Measurements from ENCODE around the gene ME3.
A peak's percentile ranks its signal among the peaks of the same experiment; 100 is the strongest.

ME3 gene

GRCh38 chr11:86459682-86460460, 212.5 kb downstream of the ME3 start:
- H3K36me3 ChIP-seq: no peaks in the 10 kb centered on the region
- no peak overlapping the region for H3K9ac ChIP-seq
- no peaks in the 10 kb centered on the region for H3K9me3 ChIP-seq
- no peak overlapping the region for H3K27ac ChIP-seq
- H3K27me3 ChIP-seq: no peaks in the 10 kb centered on the region
- 0 out of 2 replicates have a peak overlapping the region, but pooled peaks have one; percentile 20 for H3K4me2 ChIP-seq
- H4K20me1 ChIP-seq: no peaks in the 10 kb centered on the region
- H3K4me3 ChIP-seq: no peak overlapping the region
- H3K4me1 ChIP-seq: peaks cover 26% of the 10 kb centered on the region
- no peak for TF ChIP-seq Cebpa-rat (IDR thresholded peaks at IDR 0.05)

DNA sequence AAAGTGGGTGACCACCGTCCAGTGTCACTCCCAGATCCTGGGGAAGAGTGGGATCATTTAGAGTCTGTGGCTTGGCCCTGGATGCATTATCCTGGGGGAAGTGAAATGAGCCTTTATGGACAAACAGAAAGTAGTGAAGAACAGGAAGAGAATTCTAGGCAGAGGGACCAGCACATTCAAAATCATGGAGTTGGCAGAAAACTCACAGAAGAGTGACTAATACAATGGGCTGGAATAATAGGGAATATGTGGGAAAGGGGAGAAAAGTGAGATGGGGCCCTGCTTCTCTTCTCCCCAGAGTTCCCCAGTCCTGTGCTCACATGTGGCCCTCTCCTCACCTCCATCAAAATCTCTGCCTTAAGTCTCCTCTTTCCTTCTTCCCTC, 213.4 kb downstream of the ME3 start:
- no peak overlapping the region for H3K4me3 ChIP-seq
- no peak for TF ChIP-seq Cebpa-rat (IDR thresholded peaks at IDR 0.05)
- no peaks in the 10 kb centered on the region for H3K27me3 ChIP-seq
- H3K9me3 ChIP-seq: no peaks in the 10 kb centered on the region
- H3K4me1 ChIP-seq: peaks cover 26% of the 10 kb centered on the region
- no peak overlapping the region for H3K27ac ChIP-seq
- H3K4me2 ChIP-seq: no peak overlapping the region
- no peak overlapping the region for H3K9ac ChIP-seq
- no peaks in the 10 kb centered on the region for H3K36me3 ChIP-seq
- no peaks in the 10 kb centered on the region for H4K20me1 ChIP-seq

DNA sequence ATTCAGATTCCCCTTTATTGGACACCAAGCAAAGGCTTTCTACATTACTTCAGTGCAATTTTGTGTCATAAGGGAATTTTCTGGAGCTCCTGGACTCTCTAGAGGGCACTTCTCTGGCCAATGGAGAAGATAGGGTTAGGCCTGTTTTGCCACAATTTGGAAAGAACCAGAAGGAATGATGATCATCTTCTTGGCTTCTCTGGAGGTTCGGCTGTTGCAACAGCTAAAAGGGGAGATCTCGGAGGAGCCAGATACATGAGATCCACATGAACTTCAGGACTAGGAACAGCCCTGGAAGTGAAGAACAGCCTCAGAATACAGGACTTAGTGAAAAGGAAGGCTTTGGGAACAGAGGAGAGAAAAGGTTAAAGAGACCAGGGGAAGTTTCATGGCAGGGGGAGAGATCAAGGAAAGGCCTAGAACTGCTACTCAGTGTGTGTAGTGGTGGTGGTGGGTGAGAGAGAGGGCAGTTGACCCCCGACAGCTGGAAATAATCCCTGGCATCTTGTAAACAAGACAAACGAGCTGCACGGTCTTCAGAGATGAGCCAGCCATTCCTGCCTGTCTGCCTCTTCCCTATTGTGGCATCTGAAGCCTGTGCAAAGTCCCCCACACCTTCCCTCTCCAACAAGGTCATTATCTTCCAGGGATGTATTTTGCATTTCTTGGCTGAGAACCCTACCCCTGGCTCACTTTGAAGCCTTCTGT, 214.0 kb downstream of the ME3 start:
- no peaks in the 10 kb centered on the region for H3K27me3 ChIP-seq
- no peak overlapping the region for H3K27ac ChIP-seq
- H3K9me3 ChIP-seq: no peaks in the 10 kb centered on the region
- no peaks in the 10 kb centered on the region for H4K20me1 ChIP-seq
- H3K4me2 ChIP-seq: no peak overlapping the region
- TF ChIP-seq Cebpa-rat (IDR thresholded peaks at IDR 0.05): no peak
- peaks cover 26% of the 10 kb centered on the region for H3K4me1 ChIP-seq
- H3K4me3 ChIP-seq: no peak overlapping the region
- H3K36me3 ChIP-seq: no peaks in the 10 kb centered on the region
- no peak overlapping the region for H3K9ac ChIP-seq

- no peak overlapping the region for H3K4me3 ChIP-seq
- H3K4me1 ChIP-seq: peaks cover 16% of the 10 kb centered on the region
- no peaks in the 10 kb centered on the region for H3K27me3 ChIP-seq
- H3K27ac ChIP-seq: no peak overlapping the region
- no peaks in the 10 kb centered on the region for H3K9me3 ChIP-seq
- no peaks in the 10 kb centered on the region for H4K20me1 ChIP-seq
- no peak for TF ChIP-seq Cebpa-rat (IDR thresholded peaks at IDR 0.05)
- H3K36me3 ChIP-seq: no peaks in the 10 kb centered on the region
- H3K9ac ChIP-seq: no peak overlapping the region
- no peak overlapping the region for H3K4me2 ChIP-seq
These were observed 216.1 kb downstream of the ME3 start for GRCh38 chr11:86456075-86456939.

GRCh38 chr11:86453290-86454030, 219.0 kb downstream of the ME3 start:
- TF ChIP-seq Cebpa-rat (IDR thresholded peaks at IDR 0.05): no peak
- Histone ChIP-seq H3K36me3 (no peaks in the 10 kb centered on the region), H3K4me2 (no peak overlapping the region), H3K27ac (no peak overlapping the region), H3K9me3 (no peaks in the 10 kb centered on the region), H3K9ac (no peak overlapping the region), H4K20me1 (no peaks in the 10 kb centered on the region), H3K4me3 (no peak overlapping the region), H3K27me3 (no peaks in the 10 kb centered on the region), H3K4me1 (peaks cover 23% of the 10 kb centered on the region)

- Histone ChIP-seq H3K9ac (no peak overlapping the region), H3K4me3 (no peak overlapping the region), H3K27me3 (no peaks in the 10 kb centered on the region), H3K9me3 (no peaks in the 10 kb centered on the region), H3K4me2 (peak overlapping the region; percentile 69), H3K27ac (no peak overlapping the region), H3K4me1 (peaks cover 52% of the 10 kb centered on the region), H3K36me3 (no peaks in the 10 kb centered on the region), H4K20me1 (no peaks in the 10 kb centered on the region)
- TF ChIP-seq Cebpa-rat (IDR thresholded peaks at IDR 0.05): no peak
These were observed 222.3 kb downstream of the ME3 start for GRCh38 chr11:86449993-86450629.

GRCh38 chr11:86447763-86448480, 224.5 kb downstream of the ME3 start:
- Histone ChIP-seq H3K4me3 (no peak overlapping the region), H3K4me2 (peak overlapping the region; percentile 69), H3K27ac (peak overlapping the region; percentile 48; the same call in 1 of the 2 replicates), H3K36me3 (no peaks in the 10 kb centered on the region), H3K4me1 (peaks cover 73% of the 10 kb centered on the region), H3K9ac (no peak overlapping the region), H3K27me3 (no peaks in the 10 kb centered on the region), H4K20me1 (no peaks in the 10 kb centered on the region), H3K9me3 (no peaks in the 10 kb centered on the region)
- peak; percentile 34; the same call in 1 of the 2 replicates for TF ChIP-seq Cebpa-rat (IDR thresholded peaks at IDR 0.05)

GRCh38 chr11:86446924-86447285, 225.5 kb downstream of the ME3 start:
- H3K9ac ChIP-seq: no peak overlapping the region
- no peak for TF ChIP-seq Cebpa-rat (IDR thresholded peaks at IDR 0.05)
- no peak overlapping the region for H3K27ac ChIP-seq
- H3K9me3 ChIP-seq: no peaks in the 10 kb centered on the region
- no peaks in the 10 kb centered on the region for H3K36me3 ChIP-seq
- peaks cover 83% of the 10 kb centered on the region for H3K4me1 ChIP-seq
- H4K20me1 ChIP-seq: no peaks in the 10 kb centered on the region
- H3K4me2 ChIP-seq: peak overlapping the region; percentile 69
- H3K27me3 ChIP-seq: no peaks in the 10 kb centered on the region
- no peak overlapping the region for H3K4me3 ChIP-seq
